SK-N-MC (cell line): ENCODE results near the gene CCDC74A.
"Not testable (repeated sequence)": the region's sequence is repeated elsewhere in the genome, so short reads cannot be mapped to it uniquely, and the experiment has no call there.

ENCODE experiments used
- EZH2 ChIP-seq: fragments of 200-600 bp; sonication (generic); IDR thresholded peaks from one replicate; pipeline ENCODE4 v1.6.1; 2017; ENCODE audit warnings: antibody characterized with exemption
- FOXP2 ChIP-seq: optimal IDR thresholded peaks from 2 replicates; pipeline ENCODE3; 2011; ENCODE audit warnings: mild to moderate bottlenecking, moderate library complexity; ENCODE audit not compliant: insufficient read depth; ENCODE audit errors: extremely low read length, control extremely low read depth
- POLR2AphosphoS5 ChIP-seq: IDR thresholded peaks from 2 replicates; pipeline ENCODE4 v1.6.1; 2012; ENCODE audit warnings: mild to moderate bottlenecking, low read depth, low read length, borderline replicate concordance

GRCh38 chr2:131503587-131503986 lies 24.1 kb upstream of the CCDC74A start:
- TF ChIP-seq EZH2, POLR2AphosphoS5, FOXP2: not testable (repeated sequence)
